ENCODE data around the gene SSUH2. TPM values are rescaled to one million over a fixed set of nuclear protein-coding genes. Genes with fewer than 3 reads are reported as not detected.

The SSUH2 gene
- total and polyA plus RNA-seq, 4 donors = 0.17 to 2.1 (median 0.24) TPM

DNA sequence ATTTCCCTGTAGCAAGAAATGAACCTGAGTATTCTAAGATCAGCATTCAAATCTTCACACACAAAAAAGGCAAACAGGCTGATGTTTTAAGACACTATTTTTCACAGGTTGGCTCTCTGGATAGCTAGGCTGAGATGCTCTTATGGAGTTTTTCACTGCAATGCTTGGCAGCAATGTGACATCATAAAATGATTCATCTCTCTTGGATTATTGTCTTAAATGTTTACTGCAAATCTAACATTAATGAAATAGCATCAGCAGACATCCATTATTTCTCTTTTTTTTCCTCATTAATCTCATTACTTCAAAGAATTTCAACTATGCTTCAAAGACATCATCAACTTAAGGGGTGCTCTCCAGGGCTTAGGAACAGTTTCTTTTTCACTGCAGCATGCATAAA is 23.6 kb upstream of the SSUH2 start:
- DNase-seq (ENCODE audit: low spot score) = no peak
- H3K9me3 ChIP-seq (ENCODE audit: control insufficient read depth in 4 of 4, low read length in 3 of 4) = peaks cover 0 to 4% (median 0%) of the 10 kb centered on the region in 4 donors
- H3K4me1 ChIP-seq (ENCODE audit: control insufficient read depth in 4 of 4, insufficient read depth in 4 of 4, low read length in 3 of 4) = no peaks in the 10 kb centered on the region
- TF ChIP-seq NR2F2 (IDR thresholded peaks at IDR 0.05) (no peak), HNF4A (conservative IDR thresholded peaks at IDR 0.05) (no peak), FOXA2 (IDR thresholded peaks at IDR 0.05) (no peak), EGR1 (IDR thresholded peaks at IDR 0.05; ENCODE audit: low read depth in 2 of 2) (no peak), TAF1 (conservative IDR thresholded peaks at IDR 0.05) (no peak), RXRA (IDR thresholded peaks at IDR 0.05) (no peak), FOXA1 (IDR thresholded peaks at IDR 0.05) (no peak), GABPA (IDR thresholded peaks at IDR 0.05 in 1 of 2, conservative IDR thresholded peaks at IDR 0.05 in 1 of 2) (no peak), JUND (IDR thresholded peaks at IDR 0.05) (no peak), ATF3 (IDR thresholded peaks at IDR 0.05) (no peak), REST (IDR thresholded peaks at IDR 0.05) (no peak), SP1 (IDR thresholded peaks at IDR 0.05) (no peak), HNF4G (IDR thresholded peaks at IDR 0.05) (no peak), CTCF (IDR thresholded peaks at IDR 0.05; ENCODE audit: low read depth, low read length, missing input control) (no peak)
- TF ChIP-seq, protein P1, sequence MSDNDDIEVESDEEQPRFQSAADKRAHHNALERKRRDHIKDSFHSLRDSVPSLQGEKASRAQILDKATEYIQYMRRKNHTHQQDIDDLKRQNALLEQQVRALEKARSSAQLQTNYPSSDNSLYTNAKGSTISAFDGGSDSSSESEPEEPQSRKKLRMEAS (IDR thresholded peaks at IDR 0.05) = no peak
- peaks cover 0 to 3% (median 0%) of the 10 kb centered on the region in 4 donors for H3K27me3 ChIP-seq (ENCODE audit: control insufficient read depth in 4 of 4, insufficient read depth in 4 of 4, low read length in 3 of 4)
- H3K4me3 ChIP-seq (ENCODE audit: low read depth in 1 of 3, low read length in 3 of 3) = no peak overlapping the region
- H3K36me3 ChIP-seq (ENCODE audit: control insufficient read depth in 4 of 4, insufficient read depth in 3 of 4, low read depth in 1 of 4, low read length in 3 of 4) = no peaks in the 10 kb centered on the region
- no peak overlapping the region for H3K27ac ChIP-seq (ENCODE audit: low read depth in 1 of 2, low read length in 2 of 2)
- no peak overlapping the region for H3K9ac ChIP-seq (ENCODE audit: low read depth in 1 of 2, low read length in 2 of 2)

DNA sequence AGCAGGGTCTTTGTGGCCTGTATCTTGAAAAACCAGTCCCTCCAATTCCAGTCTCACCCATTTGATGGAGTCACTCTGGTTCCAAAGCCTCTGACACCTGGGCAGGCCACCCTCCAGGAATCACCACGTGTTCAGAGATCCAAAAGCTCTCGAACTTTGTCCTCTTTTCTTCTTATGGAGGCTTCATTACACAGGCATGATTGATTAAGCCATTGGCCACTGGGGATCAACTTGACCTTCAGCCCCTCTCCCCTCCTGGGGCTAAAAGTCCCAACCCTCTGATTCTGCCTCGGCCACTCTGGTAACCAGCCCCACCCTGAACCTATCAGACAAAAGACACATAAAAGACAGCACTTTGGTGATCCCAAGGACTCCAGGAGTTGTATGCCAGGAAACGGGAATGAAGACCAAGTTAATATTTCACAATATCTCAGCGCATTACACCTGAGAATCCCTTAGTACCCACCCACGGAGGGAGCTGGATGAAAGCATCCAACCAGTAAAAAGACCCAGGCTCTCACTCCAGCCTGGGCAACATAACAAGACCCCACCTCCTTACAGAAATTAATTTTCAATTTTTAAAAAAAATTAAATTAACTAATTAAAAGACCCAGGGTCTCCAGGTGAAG is 23.0 kb upstream of the SSUH2 start:
- TF ChIP-seq, protein P1 (IDR thresholded peaks at IDR 0.05) = no peak
- TF ChIP-seq ATF3 (IDR thresholded peaks at IDR 0.05) = no peak
- 65% methylated on average over 6 of the region's 6 CpGs for WGBS

More for the DNA sequence above, 23.0 kb upstream of the SSUH2 start:
- no peak overlapping the region for H3K4me3 ChIP-seq (ENCODE audit: low read depth in 1 of 3, low read length in 3 of 3)
- H3K9me3 ChIP-seq (ENCODE audit: control insufficient read depth in 4 of 4, low read length in 3 of 4) = peaks cover 0 to 4% (median 0%) of the 10 kb centered on the region in 4 donors
- no peaks in the 10 kb centered on the region for H3K4me1 ChIP-seq (ENCODE audit: control insufficient read depth in 4 of 4, insufficient read depth in 4 of 4, low read length in 3 of 4)
- no peak overlapping the region for H3K9ac ChIP-seq (ENCODE audit: low read depth in 1 of 2, low read length in 2 of 2)
- H3K27ac ChIP-seq (ENCODE audit: low read depth in 1 of 2, low read length in 2 of 2) = no peak overlapping the region
- no peaks in the 10 kb centered on the region for H3K36me3 ChIP-seq (ENCODE audit: control insufficient read depth in 4 of 4, insufficient read depth in 3 of 4, low read depth in 1 of 4, low read length in 3 of 4)
- H3K27me3 ChIP-seq (ENCODE audit: control insufficient read depth in 4 of 4, insufficient read depth in 4 of 4, low read length in 3 of 4) = peaks cover 0 to 3% (median 0%) of the 10 kb centered on the region in 4 donors
- DNase-seq (ENCODE audit: low spot score) = no peak
